GM21423 (cell line): ENCODE data around the gene OSTN.

ENCODE experiments used
- ATAC-seq: cut with Tn5 transposase; IDR thresholded peaks from one replicate; pipeline ENCODE4 v1.9.1; 2021; ENCODE audit warnings: mild to moderate bottlenecking, moderate library complexity; ENCODE audit not compliant: unreplicated experiment

Gene OSTN

GRCh38 chr3:191303596-191303995 is 104.6 kb downstream of the OSTN start:
- no peak for ATAC-seq

- ATAC-seq, result no peak
Measured at GRCh38 chr3:191306428-191306827, 107.4 kb downstream of the OSTN start.

- no peak for ATAC-seq
Measured at GRCh38 chr3:191307341-191307740, 108.3 kb downstream of the OSTN start.

GRCh38 chr3:191313296-191313695 is 114.3 kb downstream of the OSTN start:
- ATAC-seq, result no peak

- ATAC-seq, result no peak
Measured at GRCh38 chr3:191314109-191314728, 115.2 kb downstream of the OSTN start.
